GM12891 (cell line): Measurements from ENCODE around the gene TMEM205.

ENCODE experiments used
- POLR2A ChIP-seq: IDR thresholded peaks from 2 replicates; pipeline ENCODE4 v1.6.1; 2011; ENCODE audit warnings: low read depth, low read length, control low read depth
- POLR2AphosphoS5 ChIP-seq: IDR thresholded peaks from 2 replicates; pipeline ENCODE4 v1.6.1; 2011; ENCODE audit warnings: low read depth, low read length, control low read depth
- TAF1 ChIP-seq: IDR thresholded peaks from 2 replicates; pipeline ENCODE4 v1.6.1; 2011; ENCODE audit warnings: low read depth, low read length, control low read depth

- TF ChIP-seq POLR2AphosphoS5: no peak
- no peak for TF ChIP-seq POLR2A
- TF ChIP-seq TAF1: no peak
These were observed 50.3 kb downstream of the TMEM205 start, which contains the start of gene TSPAN16 for GRCh38 chr19:11295665-11296245.
